GM12892 (cell line): ENCODE results near the gene TAGLN3.

Source experiments
- DNase-seq: peaks from one replicate; pipeline ENCODE4 v3.0.0; 2011; ENCODE audit not compliant: insufficient read length
- FAIRE-seq: peaks from 2 replicates; lab custom pipeline; 2011; peaks lifted over from hg19 to GRCh38; lab: Jason Lieb, UNC
- POLR2A ChIP-seq: IDR thresholded peaks from 2 replicates; pipeline ENCODE4 v1.6.1; 2011; ENCODE audit warnings: low read depth, low read length, control low read depth
- POLR2AphosphoS5 ChIP-seq: IDR thresholded peaks from 2 replicates; pipeline ENCODE4 v1.6.1; 2011; ENCODE audit warnings: low read depth, low read length, control low read depth
- TAF1 ChIP-seq: IDR thresholded peaks from 2 replicates; pipeline ENCODE4 v1.6.1; 2011; ENCODE audit warnings: low read depth, mild to moderate bottlenecking, control low read depth, low read length, borderline replicate concordance

Gene TAGLN3

GRCh38 chr3:112003321-112004080 is 4.8 kb downstream of the TAGLN3 start:
- FAIRE-seq (no peak), DNase-seq (no peak)
- no peak for TF ChIP-seq POLR2AphosphoS5
- no peak for TF ChIP-seq TAF1
- TF ChIP-seq POLR2A, result no peak

- no peak for FAIRE-seq
- no peak for DNase-seq
- TF ChIP-seq POLR2AphosphoS5, result no peak
- TF ChIP-seq TAF1, result no peak
Observed at GRCh38 chr3:112004187-112004586, 5.5 kb downstream of the TAGLN3 start.

- TF ChIP-seq TAF1 (no peak), POLR2A (no peak), POLR2AphosphoS5 (no peak)
- DNase-seq (no peak), FAIRE-seq (no peak)
Observed at GRCh38 chr3:112004669-112005068, 5.9 kb downstream of the TAGLN3 start.

DNA sequence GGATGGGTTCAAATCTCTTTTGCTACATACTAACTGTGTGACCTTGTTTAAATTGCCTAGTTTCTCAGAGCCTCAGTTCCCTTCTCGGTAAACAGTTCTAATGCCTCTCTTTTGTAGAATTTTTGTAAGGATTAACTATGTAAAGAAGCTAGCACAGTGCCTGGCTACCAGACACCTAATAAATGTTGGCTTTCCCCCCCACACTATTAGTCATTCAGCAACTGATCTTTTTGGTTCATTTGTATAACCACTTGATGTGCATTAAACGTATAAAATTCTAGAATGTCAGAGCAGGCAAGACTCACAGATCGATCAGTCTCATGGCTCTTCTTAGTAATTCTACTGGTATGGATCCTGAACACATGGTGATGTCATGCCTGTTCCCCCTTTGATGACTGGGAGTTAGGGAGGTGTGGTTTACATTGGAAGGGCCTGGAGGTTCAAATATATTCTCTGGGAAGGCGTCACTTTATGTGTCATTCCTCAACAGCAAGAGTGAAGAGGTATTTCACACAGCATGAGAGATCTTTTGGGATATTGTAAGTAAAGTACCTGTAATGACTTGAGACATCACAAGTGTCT is 6.5 kb downstream of the TAGLN3 start:
- TF ChIP-seq TAF1 (no peak), POLR2AphosphoS5 (no peak), POLR2A (no peak)
- FAIRE-seq (no peak), DNase-seq (no peak)

- DNase-seq (no peak), FAIRE-seq (no peak)
- no peak for TF ChIP-seq POLR2A
- no peak for TF ChIP-seq TAF1
- no peak for TF ChIP-seq POLR2AphosphoS5
Observed at GRCh38 chr3:112007633-112008032, 8.9 kb downstream of the TAGLN3 start.

- TF ChIP-seq POLR2AphosphoS5 (no peak), TAF1 (no peak), POLR2A (no peak)
- no peak for DNase-seq
- FAIRE-seq, result no peak
Observed at GRCh38 chr3:112009670-112010069, 10.9 kb downstream of the TAGLN3 start.

GRCh38 chr3:112010636-112011035 is 11.9 kb downstream of the TAGLN3 start:
- DNase-seq, result no peak
- TF ChIP-seq TAF1, result no peak
- FAIRE-seq, result no peak

DNA sequence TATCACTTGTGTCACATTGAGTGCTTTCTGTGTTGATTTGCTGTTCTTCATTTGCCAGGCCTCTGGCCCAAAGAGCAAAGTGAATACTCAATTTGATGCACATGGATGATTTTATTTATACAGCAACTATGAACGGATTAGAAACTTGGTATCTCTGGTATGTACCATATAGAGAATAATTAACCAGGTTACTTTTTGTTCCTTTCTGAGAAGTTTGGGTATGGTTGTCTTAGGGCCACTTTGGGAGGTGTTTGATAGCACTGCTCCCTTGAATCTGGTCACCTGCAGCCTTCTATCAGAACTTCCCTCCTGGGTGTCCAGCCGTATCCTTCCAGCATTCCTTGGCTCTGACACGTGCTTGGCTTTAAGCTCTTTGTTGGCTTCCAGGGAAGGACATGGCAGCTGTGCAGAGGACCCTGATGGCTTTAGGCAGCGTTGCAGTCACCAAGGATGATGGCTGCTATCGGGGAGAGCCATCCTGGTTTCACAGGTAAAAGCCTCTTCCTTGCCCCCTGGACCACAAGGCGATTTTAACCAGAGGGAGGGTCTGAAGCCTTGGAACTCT is 12.7 kb downstream of the TAGLN3 start:
- no peak for TF ChIP-seq TAF1
- TF ChIP-seq POLR2A, result no peak
- TF ChIP-seq POLR2AphosphoS5, result no peak
- no peak for FAIRE-seq
- no peak for DNase-seq

GRCh38 chr3:112012205-112012992 is 13.7 kb downstream of the TAGLN3 start:
- TF ChIP-seq POLR2A (no peak), TAF1 (no peak), POLR2AphosphoS5 (no peak)
- DNase-seq (no peak), FAIRE-seq (no peak)

DNA sequence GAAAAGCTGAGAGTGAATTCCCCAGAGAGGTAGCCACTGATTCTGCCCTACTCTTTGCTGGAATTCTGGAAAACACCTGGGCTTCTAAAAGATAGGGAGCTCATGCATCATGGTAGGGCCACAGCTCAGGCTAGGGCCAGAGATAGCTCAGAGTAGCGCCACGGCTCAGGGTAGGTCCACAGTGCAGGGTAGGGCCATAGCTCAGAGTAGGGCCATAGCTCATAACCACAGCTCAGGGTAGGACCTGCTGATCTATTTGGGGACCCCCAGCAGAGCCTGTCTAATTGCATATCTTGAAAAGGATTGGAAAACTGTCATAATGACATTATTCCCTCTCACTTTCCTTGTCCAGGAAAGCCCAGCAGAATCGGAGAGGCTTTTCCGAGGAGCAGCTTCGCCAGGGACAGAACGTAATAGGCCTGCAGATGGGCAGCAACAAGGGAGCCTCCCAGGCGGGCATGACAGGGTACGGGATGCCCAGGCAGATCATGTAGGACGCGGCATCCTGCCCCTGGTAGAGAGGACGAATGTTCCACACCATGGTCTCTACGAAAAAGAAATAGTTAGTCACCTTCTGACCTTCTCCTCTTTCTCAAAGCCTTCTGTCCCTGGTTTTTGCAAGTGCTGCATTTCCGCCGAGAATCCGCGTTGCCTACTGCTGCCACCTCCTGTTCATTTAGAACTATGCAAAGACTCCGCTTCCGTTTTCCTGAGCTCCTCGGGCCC is 14.5 kb downstream of the TAGLN3 start:
- FAIRE-seq, result peak; percentile 91
- DNase-seq, result no peak

DNA sequence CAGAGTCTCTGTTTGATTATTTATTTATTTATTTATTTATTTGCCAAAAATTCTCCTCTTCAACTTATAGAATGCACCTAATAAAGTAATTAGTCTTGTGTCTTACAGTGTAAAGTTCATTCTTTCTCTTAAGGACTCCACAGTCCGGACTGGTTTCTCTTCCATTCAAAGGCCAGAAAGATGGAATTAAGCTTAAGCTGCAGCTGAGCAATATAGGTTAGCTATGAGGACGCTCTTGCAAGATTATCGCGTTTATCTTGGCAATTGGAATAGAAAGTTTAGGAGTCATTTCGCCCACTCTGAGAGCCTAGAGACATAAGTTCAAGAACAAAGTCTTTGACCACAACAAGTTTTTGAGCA is 15.0 kb downstream of the TAGLN3 start:
- DNase-seq, result no peak
- TF ChIP-seq TAF1, result no peak
- no peak for FAIRE-seq

More for the DNA sequence above, 14.5 kb downstream of the TAGLN3 start:
- TF ChIP-seq POLR2A (no peak), TAF1 (no peak), POLR2AphosphoS5 (no peak)

- DNase-seq, result no peak
- no peak for FAIRE-seq
- TF ChIP-seq TAF1 (no peak), POLR2A (no peak), POLR2AphosphoS5 (no peak)
Observed at GRCh38 chr3:112017091-112017490, 18.4 kb downstream of the TAGLN3 start.
